ENCODE data around the gene PHF20.
"Not testable (repeated sequence)": the region's sequence is repeated elsewhere in the genome, so short reads cannot be mapped to it uniquely, and the experiment has no call there.

The PHF20 gene

GRCh38 chr20:35783811-35784210 lies 12.0 kb downstream of the PHF20 start:
- not testable (repeated sequence) for FAIRE-seq

DNA sequence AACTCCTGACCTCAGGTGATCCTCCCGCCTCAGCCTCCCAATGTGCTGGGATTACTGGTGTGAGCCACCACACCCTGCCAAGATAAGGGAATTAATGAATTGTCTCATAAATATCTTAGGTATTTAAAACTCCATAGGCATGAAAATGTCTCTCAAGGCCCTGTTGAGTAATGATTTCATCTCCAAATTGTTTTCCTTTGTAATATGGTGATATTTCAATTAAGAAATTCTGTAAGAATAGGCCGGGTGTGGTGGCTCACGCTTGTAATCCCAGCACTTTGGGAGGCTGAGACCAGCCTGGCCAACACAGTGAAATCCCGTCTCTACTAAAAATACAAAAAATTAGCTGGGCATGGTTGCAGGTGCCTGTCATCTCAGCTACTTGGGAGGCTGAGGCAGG lies 13.7 kb downstream of the PHF20 start:
- FAIRE-seq, result not testable (repeated sequence)

- FAIRE-seq, result no peak
Measured at GRCh38 chr20:35788796-35789195, 17.0 kb downstream of the PHF20 start.

GRCh38 chr20:35791097-35791496 lies 19.3 kb downstream of the PHF20 start:
- FAIRE-seq, result no peak

DNA sequence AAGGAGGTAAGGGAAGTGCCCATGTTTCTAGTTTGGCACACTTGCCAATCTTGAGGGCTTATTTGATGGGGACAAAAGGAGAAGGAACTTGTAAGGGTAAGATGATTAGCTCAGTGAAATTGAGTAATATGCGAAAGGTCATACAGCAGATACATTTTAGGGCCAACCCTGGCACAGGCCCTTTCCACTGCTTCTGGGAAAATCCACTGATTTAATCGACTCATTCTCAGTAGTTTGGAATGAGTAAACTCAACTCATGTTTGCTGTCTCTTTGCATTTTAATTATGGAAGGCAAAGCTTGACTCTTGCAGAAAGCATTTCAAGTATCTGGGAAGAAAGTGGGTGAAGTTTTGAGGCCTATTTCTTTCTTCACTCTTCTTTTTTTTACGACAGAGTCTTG lies 20.0 kb downstream of the PHF20 start:
- FAIRE-seq, result no peak

GRCh38 chr20:35792740-35793139 lies 20.9 kb downstream of the PHF20 start:
- no peak for FAIRE-seq

DNA sequence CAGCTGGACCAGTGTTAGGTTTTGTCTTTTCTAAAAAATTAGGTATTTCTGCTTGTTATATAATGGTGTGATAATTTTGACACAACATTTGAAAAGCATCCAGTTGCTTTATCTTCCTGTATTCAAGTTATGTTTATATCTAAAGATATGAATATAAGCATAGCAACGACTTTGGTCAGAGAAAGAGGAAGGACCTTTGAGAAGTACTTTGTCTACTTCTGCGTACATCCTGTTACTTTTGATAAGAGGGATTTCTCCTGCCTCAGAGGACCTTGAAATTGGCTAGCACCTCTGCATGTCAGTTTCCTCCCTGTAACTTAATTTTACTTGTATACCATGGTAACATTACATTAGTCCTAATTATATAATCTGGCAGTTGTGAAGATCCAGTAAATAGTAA lies 24.8 kb downstream of the PHF20 start:
- no peak for FAIRE-seq

- FAIRE-seq, result no peak
Measured at GRCh38 chr20:35801865-35802264, 30.1 kb downstream of the PHF20 start.

- no peak for FAIRE-seq
Measured at GRCh38 chr20:35806075-35806474, 34.3 kb downstream of the PHF20 start.

DNA sequence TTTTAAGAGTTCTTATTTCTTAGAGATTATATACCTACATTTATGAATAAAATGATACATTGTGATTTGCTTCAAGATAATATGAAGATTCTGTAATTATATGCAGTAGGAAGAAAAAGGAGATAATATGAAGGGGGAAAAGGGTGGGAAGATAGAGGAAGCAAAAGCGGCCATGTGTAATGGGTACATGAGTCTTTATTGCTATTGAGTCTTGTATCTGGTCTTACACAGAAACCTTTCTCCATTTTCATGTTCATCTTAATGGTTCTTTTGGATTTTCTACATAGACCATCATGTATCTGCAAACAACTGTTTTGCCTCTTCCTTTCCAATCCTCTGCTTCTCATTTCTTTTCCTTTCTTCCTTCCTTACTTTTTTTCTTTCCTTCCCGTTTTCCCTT lies 36.1 kb downstream of the PHF20 start:
- no peak for FAIRE-seq

GRCh38 chr20:35820715-35821114 lies 48.9 kb downstream of the PHF20 start:
- no peak for FAIRE-seq

DNA sequence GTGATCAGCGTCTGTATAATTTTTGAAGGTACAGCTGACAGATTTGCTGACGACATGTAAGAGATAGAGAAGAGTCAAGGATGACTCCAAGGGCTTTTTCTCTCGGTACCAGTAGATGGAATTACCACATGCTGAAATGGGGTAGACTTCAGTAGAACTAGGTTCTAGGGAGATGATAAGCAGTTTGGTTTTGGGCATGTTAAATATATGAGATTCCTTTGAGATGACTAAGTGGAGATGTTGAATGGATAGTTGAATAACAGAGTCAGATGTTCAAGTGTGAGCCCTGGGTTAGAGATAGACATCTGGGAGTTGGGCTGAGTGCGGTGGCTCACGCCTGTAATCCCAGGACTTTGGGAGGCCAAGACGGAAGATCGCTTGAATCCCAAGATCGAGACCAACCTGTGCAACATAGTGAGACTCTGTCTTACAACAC lies 50.0 kb downstream of the PHF20 start:
- FAIRE-seq, result no peak

DNA sequence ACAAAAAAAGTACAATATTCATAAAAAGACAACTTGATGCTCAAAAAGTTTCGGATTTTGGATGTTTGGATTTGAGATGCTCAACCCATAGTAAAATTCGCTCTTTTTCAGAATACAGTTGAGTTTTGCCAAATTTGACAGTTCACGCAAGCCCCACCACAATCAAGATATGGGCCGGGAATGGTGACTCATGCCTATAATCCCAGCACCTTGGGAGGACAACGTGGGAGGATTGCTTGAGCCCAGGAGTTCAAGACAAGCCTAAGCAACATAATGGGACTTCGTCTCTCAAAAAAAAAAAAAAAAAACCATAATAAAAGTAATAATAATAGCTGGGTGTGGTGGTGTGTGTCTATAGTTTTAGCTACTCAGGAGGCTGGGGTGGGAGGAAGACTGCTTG lies 51.3 kb downstream of the PHF20 start:
- FAIRE-seq, result no peak

GRCh38 chr20:35823937-35824336 lies 52.1 kb downstream of the PHF20 start:
- no peak for FAIRE-seq

DNA sequence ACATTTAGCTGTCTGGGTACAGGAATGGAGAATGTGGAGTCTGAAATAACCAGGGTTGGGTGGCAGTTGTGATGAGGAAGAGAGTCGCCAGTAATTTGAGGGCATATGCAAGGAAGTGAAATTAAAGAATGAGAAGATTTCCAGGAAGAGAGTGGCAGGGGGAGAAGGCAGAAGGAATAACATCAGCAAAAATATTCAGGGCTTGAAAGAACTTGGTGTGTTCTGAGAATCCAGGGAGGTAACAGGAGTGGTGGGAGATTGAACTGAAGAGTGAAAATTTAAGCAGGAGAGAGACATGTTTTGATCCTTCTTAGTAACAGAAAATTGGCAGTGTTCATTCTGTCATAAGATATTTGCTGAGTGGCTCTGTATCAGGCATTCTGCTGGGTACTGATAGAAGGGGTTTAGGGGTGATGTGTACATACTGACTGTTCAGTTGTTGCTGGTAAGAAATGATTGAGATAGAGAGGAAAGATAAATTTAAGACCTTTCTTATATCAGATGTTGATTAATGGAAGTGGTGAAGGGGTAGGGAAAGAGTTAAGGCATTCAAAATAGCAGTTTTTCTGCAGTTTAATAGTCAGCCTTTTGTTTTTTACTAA lies 54.7 kb downstream of the PHF20 start:
- FAIRE-seq, result no peak

- no peak for FAIRE-seq
Measured at GRCh38 chr20:35828434-35828833, 56.6 kb downstream of the PHF20 start.

DNA sequence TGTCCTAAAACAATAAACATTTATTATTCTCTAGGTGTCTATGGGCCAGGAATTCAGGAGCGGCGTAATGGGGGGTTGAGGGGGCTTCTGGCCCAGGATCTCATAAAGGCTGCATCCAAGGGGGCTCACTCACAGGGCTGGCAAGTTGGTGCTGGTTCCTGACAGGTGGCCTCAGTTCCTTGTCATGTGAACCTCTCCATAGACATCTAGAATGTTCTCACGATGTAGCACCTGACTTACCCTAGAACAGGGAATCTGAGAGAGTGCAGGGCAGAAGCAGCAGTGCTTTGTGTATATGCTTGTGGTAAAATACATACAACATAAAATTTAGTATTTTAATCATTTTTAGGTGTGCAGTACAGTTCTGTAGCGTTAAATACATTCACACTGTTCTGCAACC lies 57.1 kb downstream of the PHF20 start:
- FAIRE-seq, result no peak

DNA sequence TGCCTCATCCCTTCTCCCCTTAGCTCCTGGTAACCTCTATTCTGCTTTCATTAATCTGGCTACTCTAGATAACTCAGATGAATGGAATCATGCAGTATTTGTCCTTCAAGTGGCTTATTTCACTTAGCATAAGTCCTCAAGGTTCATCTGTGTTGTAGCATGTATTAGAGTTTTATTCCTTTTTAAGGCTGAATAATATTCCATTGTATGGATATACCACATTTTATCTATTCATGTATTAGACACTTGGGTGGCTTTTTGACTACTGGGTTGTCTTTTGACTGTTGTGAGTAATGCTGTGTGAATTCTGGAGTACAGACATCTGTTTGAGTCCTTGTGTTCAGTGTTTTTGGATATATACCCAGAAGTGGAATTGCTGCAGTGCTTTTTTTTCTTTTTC lies 58.4 kb downstream of the PHF20 start:
- FAIRE-seq, result no peak

DNA sequence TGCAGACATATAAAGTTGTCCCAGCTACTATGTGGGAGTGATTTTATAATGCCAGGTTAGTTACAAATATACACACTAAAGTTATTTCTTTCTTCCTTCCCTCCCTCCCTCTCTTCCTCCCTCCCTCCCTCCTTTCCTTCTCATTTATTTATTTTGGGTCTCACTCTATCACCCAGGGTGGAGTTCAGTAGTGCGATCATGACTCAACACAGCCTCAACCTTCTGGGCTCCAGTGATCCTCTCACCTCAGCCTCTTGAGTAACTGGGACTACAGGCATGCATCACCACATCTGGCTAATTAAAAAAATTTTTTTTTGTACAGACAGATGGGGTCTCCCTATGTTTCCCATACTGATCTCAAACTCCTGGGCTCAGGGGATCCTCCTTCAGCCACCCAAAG lies 59.2 kb downstream of the PHF20 start:
- FAIRE-seq, result no peak

DNA sequence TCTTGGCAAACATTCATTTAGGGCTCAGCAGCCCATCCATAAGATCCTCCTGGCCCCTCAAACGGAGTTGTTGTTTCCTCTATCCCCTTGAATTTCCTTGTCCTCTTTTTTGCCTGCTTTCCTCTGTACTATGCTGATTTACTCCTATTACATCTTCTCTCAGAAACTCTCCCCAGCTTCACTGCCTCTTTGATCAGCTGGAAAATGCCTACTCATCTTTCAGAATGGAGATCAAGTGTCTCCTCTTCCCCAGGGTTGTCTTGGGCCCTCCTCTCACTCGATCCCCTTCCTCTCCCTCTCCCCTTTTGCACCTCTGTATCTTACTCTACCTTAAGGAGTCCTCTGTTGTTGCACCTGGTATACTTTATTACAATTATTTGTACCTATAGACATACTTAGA lies 60.2 kb downstream of the PHF20 start:
- FAIRE-seq, result no peak

GRCh38 chr20:35833241-35833640 lies 61.4 kb downstream of the PHF20 start:
- FAIRE-seq, result no peak

- FAIRE-seq, result no peak
Measured at GRCh38 chr20:35837577-35838195, 65.9 kb downstream of the PHF20 start.

GRCh38 chr20:35838205-35838604 lies 66.4 kb downstream of the PHF20 start:
- no peak for FAIRE-seq

DNA sequence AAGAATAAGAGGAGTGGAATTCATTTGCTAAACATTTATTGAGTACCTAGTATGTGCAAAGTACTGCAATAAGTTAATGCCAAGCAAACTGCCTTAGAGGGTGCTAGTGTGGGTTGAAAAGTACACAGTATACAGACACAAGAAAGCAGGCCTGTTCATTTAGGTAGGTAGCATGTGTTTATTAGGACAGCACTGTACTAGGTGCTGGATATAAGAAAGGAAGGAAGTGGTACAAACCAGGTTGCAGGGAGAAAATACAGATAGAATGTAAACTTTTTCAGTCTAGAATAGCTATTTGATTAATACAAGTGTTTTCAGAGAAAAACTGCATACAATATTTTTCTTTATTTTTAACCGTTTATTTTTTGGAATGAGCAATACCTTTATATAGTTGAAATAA lies 68.1 kb downstream of the PHF20 start:
- no peak for FAIRE-seq

- FAIRE-seq, result no peak
Measured at GRCh38 chr20:35840421-35840820, 68.6 kb downstream of the PHF20 start.

Data from TTC549 (cell line).